Peyer's patch (tissue), 4 donors: ENCODE data around the gene COPA. TPM values are rescaled to one million over a fixed set of nuclear protein-coding genes. Genes with fewer than 3 reads are reported as not detected.

Experiments used
- DNase-seq, 3 donors: peaks; one replicate each; pipeline ENCODE4 v3.0.0-alpha.2; 2017 to 2019
- H3K27ac ChIP-seq, 4 donors: fragments of 200-600 bp; sonication (generic); one replicate each; pipeline ENCODE4 v1.5.1; 2016 to 2019
- H3K27me3 ChIP-seq, 2 donors: fragments of 200-600 bp; sonication (generic); one replicate each; pipeline ENCODE4 v1.5.1; 2019
- H3K36me3 ChIP-seq, 3 donors: fragments of 200-600 bp; sonication (generic); one replicate each; pipeline ENCODE4 v1.5.1; 2016 to 2019
- H3K4me1 ChIP-seq, 4 donors: fragments of 200-600 bp; sonication (generic); one replicate each; pipeline ENCODE4 v1.5.1; 2016 to 2019
- H3K4me3 ChIP-seq, 4 donors: fragments of 200-600 bp; sonication (generic); 1 replicate in 3 of 4; 2 replicates in 1 of 4; pipeline ENCODE4 v1.5.1; 2016 to 2019; ENCODE audit warnings: mild to moderate bottlenecking in 1 of 4
- H3K9me3 ChIP-seq, 4 donors: fragments of 200-600 bp; sonication (generic); one replicate each; pipeline ENCODE4 v1.5.1; 2016 to 2019; ENCODE audit warnings: mild to moderate bottlenecking in 1 of 4
- POLR2A ChIP-seq, 2 donors: fragments of 450-650 bp; IDR thresholded peaks; one replicate each; pipeline ENCODE4 v1.5.1; 2017; ENCODE audit warnings: antibody characterized with exemption in 2 of 2, mild to moderate bottlenecking in 2 of 2, moderate library complexity in 2 of 2
- total RNA-seq, 4 donors: library from RNA; depleted of rRNA; stranded (reverse); fragments of >200 nt; gene quantifications; one replicate each; pipeline ENCODE4 v1.1.0, GENCODE V29; 2016
- TF ChIP-seq, protein P1 (sequence below), 6 experiments: fragments of 450-650 bp in 4 of 6; fragments of 200-600 bp in 2 of 6; sonication (generic) in 1 of 6; IDR thresholded peaks; one replicate each; pipeline ENCODE4 v1.5.1; 2017 to 2019; ENCODE audit warnings: antibody characterized with exemption in 6 of 6, mild to moderate bottlenecking in 3 of 6, moderate library complexity in 1 of 6

COPA gene
- total RNA-seq, 4 donors from 2014 or later: 109 to 173 (median 138) TPM

DNA sequence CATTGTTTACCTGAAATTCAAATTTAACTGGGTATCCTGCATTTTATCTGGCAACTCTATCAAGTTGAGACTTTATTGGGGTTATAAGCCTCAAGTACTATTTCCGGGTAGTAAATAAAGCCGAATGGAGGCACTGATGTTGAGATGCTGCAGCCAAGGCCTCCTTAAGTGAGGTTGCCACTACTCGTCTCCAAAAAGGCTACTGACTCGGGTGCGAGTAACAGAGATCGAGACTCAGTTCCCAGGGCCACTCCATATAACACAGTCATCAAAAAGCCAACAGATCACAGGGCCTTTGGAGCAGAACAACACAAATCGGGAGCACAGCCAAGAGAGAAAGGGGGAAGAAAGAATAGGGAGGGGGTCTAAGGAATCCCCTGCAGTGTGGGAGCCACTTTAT lies 524 bp downstream of the COPA start:
- no peak for DNase-seq
- H3K27ac ChIP-seq: peak overlapping the region; percentile 87 to 96 (median 92)
- H3K36me3 ChIP-seq: peaks cover 0 to 42% (median 0%) of the 10 kb centered on the region in 3 donors
- no peak for TF ChIP-seq POLR2A (IDR thresholded peaks at IDR 0.05)
- TF ChIP-seq, protein P1, sequence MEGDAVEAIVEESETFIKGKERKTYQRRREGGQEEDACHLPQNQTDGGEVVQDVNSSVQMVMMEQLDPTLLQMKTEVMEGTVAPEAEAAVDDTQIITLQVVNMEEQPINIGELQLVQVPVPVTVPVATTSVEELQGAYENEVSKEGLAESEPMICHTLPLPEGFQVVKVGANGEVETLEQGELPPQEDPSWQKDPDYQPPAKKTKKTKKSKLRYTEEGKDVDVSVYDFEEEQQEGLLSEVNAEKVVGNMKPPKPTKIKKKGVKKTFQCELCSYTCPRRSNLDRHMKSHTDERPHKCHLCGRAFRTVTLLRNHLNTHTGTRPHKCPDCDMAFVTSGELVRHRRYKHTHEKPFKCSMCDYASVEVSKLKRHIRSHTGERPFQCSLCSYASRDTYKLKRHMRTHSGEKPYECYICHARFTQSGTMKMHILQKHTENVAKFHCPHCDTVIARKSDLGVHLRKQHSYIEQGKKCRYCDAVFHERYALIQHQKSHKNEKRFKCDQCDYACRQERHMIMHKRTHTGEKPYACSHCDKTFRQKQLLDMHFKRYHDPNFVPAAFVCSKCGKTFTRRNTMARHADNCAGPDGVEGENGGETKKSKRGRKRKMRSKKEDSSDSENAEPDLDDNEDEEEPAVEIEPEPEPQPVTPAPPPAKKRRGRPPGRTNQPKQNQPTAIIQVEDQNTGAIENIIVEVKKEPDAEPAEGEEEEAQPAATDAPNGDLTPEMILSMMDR (IDR thresholded peaks at IDR 0.05): no peak
- H3K4me1 ChIP-seq: peaks cover 0 to 26% (median 2%) of the 10 kb centered on the region in 4 donors
- no peaks in the 10 kb centered on the region for H3K27me3 ChIP-seq
- no peaks in the 10 kb centered on the region for H3K9me3 ChIP-seq
- H3K4me3 ChIP-seq: peak overlapping the region; percentile 74 to 89 (median 82)

DNA sequence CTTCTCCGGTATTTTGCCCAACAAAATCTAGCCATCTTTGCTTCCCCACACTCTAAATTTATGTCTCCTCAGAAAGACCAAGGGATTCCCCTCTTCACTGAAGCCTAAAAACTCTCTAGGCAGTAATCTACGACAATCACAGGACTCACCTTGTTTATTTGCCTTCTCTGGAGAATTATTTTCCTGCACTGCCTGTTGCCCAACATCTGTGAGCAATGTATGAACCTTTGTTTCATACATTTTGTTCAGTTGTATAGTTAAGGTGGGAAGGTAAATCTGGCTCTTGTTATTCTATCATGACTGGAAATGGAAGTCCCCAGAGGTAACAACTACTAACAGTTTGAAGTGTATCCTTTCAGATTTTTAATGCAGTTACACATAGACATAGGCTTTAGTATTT lies 2.2 kb downstream of the COPA start:
- no peak for DNase-seq

DNA sequence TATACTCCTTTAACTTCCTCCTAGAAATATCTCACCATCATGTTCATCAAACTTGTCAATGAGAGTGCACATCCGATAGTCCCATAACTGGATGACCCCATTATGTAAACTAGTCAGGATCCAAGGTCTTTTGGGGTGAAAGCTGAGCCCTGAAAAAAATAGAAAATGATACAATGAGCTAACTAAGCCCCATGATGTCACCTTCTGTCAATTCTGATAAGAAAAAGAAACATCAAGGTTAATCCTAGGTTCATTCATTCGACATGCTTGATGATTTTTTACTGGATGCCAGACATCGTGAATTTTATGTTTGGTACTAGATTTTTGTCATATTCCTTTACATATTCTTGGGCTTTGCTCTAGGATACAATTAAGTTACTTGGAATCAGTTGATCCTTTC lies 2.9 kb downstream of the COPA start:
- DNase-seq: no peak
- Histone ChIP-seq H3K27me3 (no peaks in the 10 kb centered on the region), H3K4me1 (peaks cover 0 to 26% (median 0%) of the 10 kb centered on the region in 4 donors), H3K9me3 (no peaks in the 10 kb centered on the region), H3K36me3 (peaks cover 0 to 57% (median 0%) of the 10 kb centered on the region in 3 donors), H3K27ac (no peak overlapping the region), H3K4me3 (no peak overlapping the region)
- TF ChIP-seq, protein P1 (IDR thresholded peaks at IDR 0.05): no peak
- no peak for TF ChIP-seq POLR2A (IDR thresholded peaks at IDR 0.05)

More for the DNA sequence above, 2.2 kb downstream of the COPA start:
- no peaks in the 10 kb centered on the region for H3K27me3 ChIP-seq
- H3K27ac ChIP-seq: no peak overlapping the region
- no peaks in the 10 kb centered on the region for H3K9me3 ChIP-seq
- peaks cover 0 to 26% (median 0%) of the 10 kb centered on the region in 4 donors for H3K4me1 ChIP-seq
- H3K36me3 ChIP-seq: peaks cover 0 to 55% (median 0%) of the 10 kb centered on the region in 3 donors
- no peak for TF ChIP-seq POLR2A (IDR thresholded peaks at IDR 0.05)
- TF ChIP-seq, protein P1 (IDR thresholded peaks at IDR 0.05): no peak
- H3K4me3 ChIP-seq: no peak overlapping the region

DNA sequence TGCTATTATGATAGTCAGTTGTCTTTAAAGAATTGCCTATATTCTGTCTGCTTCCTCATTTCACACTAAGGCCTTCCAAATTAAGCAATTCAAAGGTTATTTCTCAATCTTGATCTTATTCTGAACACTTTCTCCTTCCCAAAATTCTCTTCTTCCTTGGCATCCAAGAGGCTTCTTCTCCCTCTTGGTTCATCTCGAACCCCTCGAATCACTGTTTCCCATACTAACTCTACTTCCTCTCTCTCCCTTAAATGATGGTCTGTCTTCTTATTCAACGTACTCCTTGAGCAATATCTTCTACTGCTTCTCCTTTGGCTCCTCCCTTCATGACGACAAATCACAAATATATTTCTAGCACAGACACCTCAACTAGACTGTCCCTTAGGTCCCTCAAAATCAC lies 4.5 kb downstream of the COPA start:
- no peak overlapping the region for H3K4me3 ChIP-seq
- H3K4me1 ChIP-seq: peaks cover 0 to 16% (median 0%) of the 10 kb centered on the region in 4 donors
- peaks cover 0 to 67% (median 0%) of the 10 kb centered on the region in 3 donors for H3K36me3 ChIP-seq
- no peak for TF ChIP-seq POLR2A (IDR thresholded peaks at IDR 0.05)
- TF ChIP-seq, protein P1 (IDR thresholded peaks at IDR 0.05): no peak
- H3K27me3 ChIP-seq: no peaks in the 10 kb centered on the region
- DNase-seq: no peak
- H3K27ac ChIP-seq: no peak overlapping the region
- H3K9me3 ChIP-seq: no peaks in the 10 kb centered on the region

DNA sequence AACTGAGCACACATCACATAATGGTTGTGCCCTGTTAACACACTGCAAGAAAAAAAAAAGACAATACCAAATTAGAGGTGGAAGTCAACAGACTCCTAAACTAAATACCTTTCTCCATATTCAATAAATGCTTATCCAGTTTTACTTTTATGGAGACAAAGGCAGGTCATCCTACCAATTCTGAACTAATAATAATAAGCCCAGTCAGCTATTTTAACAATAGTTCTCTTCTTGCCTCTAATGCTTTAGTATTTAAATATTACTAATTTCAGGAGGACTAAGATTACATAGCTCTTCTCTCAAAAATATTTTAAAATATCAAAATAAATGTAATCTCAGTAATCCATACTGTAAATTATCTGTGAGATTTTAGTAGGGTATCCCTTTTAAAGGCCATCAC lies 10.5 kb downstream of the COPA start:
- no peak overlapping the region for H3K4me3 ChIP-seq
- no peak overlapping the region for H3K27ac ChIP-seq
- no peak for DNase-seq
- no peaks in the 10 kb centered on the region for H3K4me1 ChIP-seq
- H3K36me3 ChIP-seq: peaks cover 0 to 99% (median 0%) of the 10 kb centered on the region in 3 donors
- no peak for TF ChIP-seq POLR2A (IDR thresholded peaks at IDR 0.05)
- TF ChIP-seq, protein P1 (IDR thresholded peaks at IDR 0.05): no peak
- no peaks in the 10 kb centered on the region for H3K27me3 ChIP-seq
- H3K9me3 ChIP-seq: no peaks in the 10 kb centered on the region

DNA sequence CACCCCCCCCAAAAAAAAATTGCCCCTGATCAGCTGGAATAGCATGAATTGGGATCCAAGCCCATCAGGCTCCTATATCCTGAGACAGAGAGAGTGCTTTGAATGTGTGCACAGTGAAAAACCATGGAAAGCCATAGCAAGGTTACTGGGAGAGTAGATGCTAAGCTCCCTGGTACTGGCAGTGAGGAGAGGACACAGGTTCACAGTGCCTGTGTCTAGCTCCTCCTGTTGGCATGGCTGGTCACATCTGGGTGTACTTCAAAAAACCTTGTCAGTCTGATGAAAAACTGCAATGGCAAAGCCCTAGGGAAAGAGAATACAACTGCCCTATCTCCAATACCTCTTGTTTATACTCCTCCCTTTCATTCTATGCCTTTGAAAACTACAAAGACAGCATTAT lies 12.9 kb downstream of the COPA start:
- Histone ChIP-seq H3K27me3 (no peaks in the 10 kb centered on the region), H3K4me1 (no peaks in the 10 kb centered on the region), H3K36me3 (peaks cover 0 to 99% (median 0%) of the 10 kb centered on the region in 3 donors), H3K27ac (no peak overlapping the region), H3K4me3 (no peak overlapping the region), H3K9me3 (no peaks in the 10 kb centered on the region)
- DNase-seq: no peak
- TF ChIP-seq, protein P1 (IDR thresholded peaks at IDR 0.05): no peak
- TF ChIP-seq POLR2A (IDR thresholded peaks at IDR 0.05): no peak
